ENCODE results near the gene MYBPC2.

The MYBPC2 gene

GRCh38 chr19:50410109-50410508 lies 22.6 kb upstream of the MYBPC2 start:
- DNase-seq (ENCODE audit: low read depth): no peak

- DNase-seq (ENCODE audit: low read depth): no peak
Observed at GRCh38 chr19:50412419-50412818, 20.3 kb upstream of the MYBPC2 start.

- no peak for DNase-seq (ENCODE audit: low read depth)
Observed at GRCh38 chr19:50413096-50413495, 19.6 kb upstream of the MYBPC2 start.

GRCh38 chr19:50413531-50413930 lies 19.2 kb upstream of the MYBPC2 start:
- DNase-seq (ENCODE audit: low read depth): no peak

GRCh38 chr19:50414864-50415660 lies 17.6 kb upstream of the MYBPC2 start:
- DNase-seq (ENCODE audit: low read depth): no peak

- no peak for DNase-seq (ENCODE audit: low read depth)
Observed at GRCh38 chr19:50415661-50416033, 17.0 kb upstream of the MYBPC2 start.

- no peak for DNase-seq (ENCODE audit: low read depth)
Observed at GRCh38 chr19:50416034-50416977, 16.4 kb upstream of the MYBPC2 start.

GRCh38 chr19:50417111-50418081 lies 15.3 kb upstream of the MYBPC2 start:
- no peak for DNase-seq (ENCODE audit: low read depth)

GRCh38 chr19:50418176-50419021 lies 14.3 kb upstream of the MYBPC2 start, which contains the start of gene SPIB:
Gene SPIB (plus strand): TSS chr19:50418938. CDS start chr19:50418963, 25 bp downstream.
- DNase-seq (ENCODE audit: low read depth): no peak

- DNase-seq (ENCODE audit: low read depth): no peak
Observed at GRCh38 chr19:50419022-50419579, 13.6 kb upstream of the MYBPC2 start.

GRCh38 chr19:50419580-50420035 lies 13.1 kb upstream of the MYBPC2 start:
- DNase-seq (ENCODE audit: low read depth): no peak

GRCh38 chr19:50420127-50420526 lies 12.6 kb upstream of the MYBPC2 start:
- no peak for DNase-seq (ENCODE audit: low read depth)

- no peak for DNase-seq (ENCODE audit: low read depth)
Observed at GRCh38 chr19:50420808-50421207, 11.9 kb upstream of the MYBPC2 start.

- no peak for DNase-seq (ENCODE audit: low read depth)
Observed at GRCh38 chr19:50422397-50423278, 10.1 kb upstream of the MYBPC2 start.

GRCh38 chr19:50423279-50424113 lies 9.2 kb upstream of the MYBPC2 start:
- no peak for DNase-seq (ENCODE audit: low read depth)

- DNase-seq (ENCODE audit: low read depth): no peak
Observed at GRCh38 chr19:50425581-50425980, 7.1 kb upstream of the MYBPC2 start.

GRCh38 chr19:50427318-50427925 lies 5.3 kb upstream of the MYBPC2 start:
- DNase-seq (ENCODE audit: low read depth): no peak

GRCh38 chr19:50427997-50428425 lies 4.7 kb upstream of the MYBPC2 start:
- no peak for DNase-seq (ENCODE audit: low read depth)

Measured in HS-27A (cell line).